Nephron (organoid): ENCODE results near the gene MBNL1.

ENCODE experiments used
- H3K27ac Mint-ChIP-seq, 3 experiments: 2 replicates each; pipeline ENCODE4 v1.8.0; 2020; ENCODE audit warnings: mixed read lengths in 3 of 3, mild to moderate bottlenecking in 2 of 3, moderate library complexity in 1 of 3
- H3K27me3 Mint-ChIP-seq: 2 replicates; pipeline ENCODE4 v1.8.0; 2021; ENCODE audit warnings: low read depth, mild to moderate bottlenecking, moderate library complexity, mixed read lengths
- H3K36me3 Mint-ChIP-seq: 2 replicates; pipeline ENCODE4 v1.8.0; 2020; ENCODE audit warnings: low read depth, mixed read lengths
- H3K4me1 Mint-ChIP-seq: 2 replicates; pipeline ENCODE4 v1.8.0; 2020; ENCODE audit warnings: mixed read lengths
- H3K4me3 Mint-ChIP-seq, 3 experiments: 2 replicates each; pipeline ENCODE4 v1.8.0; 2020; ENCODE audit warnings: mild to moderate bottlenecking in 3 of 3, mixed read lengths in 3 of 3, moderate library complexity in 2 of 3
- H3K9me3 Mint-ChIP-seq: 2 replicates; pipeline ENCODE4 v1.8.0; 2020; ENCODE audit warnings: mixed read lengths
- TF ChIP-seq, protein P1 (sequence below), 3 experiments: fragments of 200-600 bp; sonication (generic); IDR thresholded peaks; one replicate each; pipeline ENCODE4 v1.5.0; 2021; ENCODE audit warnings: antibody characterized with exemption in 3 of 3; ENCODE audit not compliant: unreplicated experiment in 3 of 3

MBNL1 gene

DNA sequence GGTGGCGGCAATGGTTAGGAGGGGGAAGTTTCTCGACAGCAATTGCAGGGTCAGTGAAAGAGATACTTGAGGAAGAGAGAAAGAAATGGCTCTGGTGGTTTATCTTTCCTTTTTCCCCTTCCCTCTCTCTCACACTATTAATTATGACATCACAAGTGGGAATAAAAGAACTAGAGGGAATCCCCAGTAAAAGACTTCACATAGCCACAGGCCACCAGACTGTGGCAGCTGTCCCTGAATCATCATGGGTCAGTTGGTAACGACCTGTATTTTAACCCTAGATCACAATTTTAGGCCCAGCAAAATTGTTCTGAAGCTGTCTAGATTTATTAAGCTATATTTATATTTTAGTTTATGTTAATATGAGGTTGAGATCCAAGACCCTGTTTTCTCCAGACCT lies 40.3 kb downstream of the MBNL1 start:
- Mint-ChIP-seq H3K4me3 (no peak overlapping the region), H3K4me1 (peaks cover 33% of the 10 kb centered on the region), H3K27me3 (no peaks in the 10 kb centered on the region), H3K27ac (peak overlapping the region; percentile 36 to 91 (median 51)), H3K36me3 (peaks cover 6% of the 10 kb centered on the region), H3K9me3 (no peaks in the 10 kb centered on the region)
- TF ChIP-seq, protein P1, sequence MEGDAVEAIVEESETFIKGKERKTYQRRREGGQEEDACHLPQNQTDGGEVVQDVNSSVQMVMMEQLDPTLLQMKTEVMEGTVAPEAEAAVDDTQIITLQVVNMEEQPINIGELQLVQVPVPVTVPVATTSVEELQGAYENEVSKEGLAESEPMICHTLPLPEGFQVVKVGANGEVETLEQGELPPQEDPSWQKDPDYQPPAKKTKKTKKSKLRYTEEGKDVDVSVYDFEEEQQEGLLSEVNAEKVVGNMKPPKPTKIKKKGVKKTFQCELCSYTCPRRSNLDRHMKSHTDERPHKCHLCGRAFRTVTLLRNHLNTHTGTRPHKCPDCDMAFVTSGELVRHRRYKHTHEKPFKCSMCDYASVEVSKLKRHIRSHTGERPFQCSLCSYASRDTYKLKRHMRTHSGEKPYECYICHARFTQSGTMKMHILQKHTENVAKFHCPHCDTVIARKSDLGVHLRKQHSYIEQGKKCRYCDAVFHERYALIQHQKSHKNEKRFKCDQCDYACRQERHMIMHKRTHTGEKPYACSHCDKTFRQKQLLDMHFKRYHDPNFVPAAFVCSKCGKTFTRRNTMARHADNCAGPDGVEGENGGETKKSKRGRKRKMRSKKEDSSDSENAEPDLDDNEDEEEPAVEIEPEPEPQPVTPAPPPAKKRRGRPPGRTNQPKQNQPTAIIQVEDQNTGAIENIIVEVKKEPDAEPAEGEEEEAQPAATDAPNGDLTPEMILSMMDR (IDR thresholded peaks at IDR 0.05; ENCODE audit: unreplicated experiment in 3 of 3) = no peak

DNA sequence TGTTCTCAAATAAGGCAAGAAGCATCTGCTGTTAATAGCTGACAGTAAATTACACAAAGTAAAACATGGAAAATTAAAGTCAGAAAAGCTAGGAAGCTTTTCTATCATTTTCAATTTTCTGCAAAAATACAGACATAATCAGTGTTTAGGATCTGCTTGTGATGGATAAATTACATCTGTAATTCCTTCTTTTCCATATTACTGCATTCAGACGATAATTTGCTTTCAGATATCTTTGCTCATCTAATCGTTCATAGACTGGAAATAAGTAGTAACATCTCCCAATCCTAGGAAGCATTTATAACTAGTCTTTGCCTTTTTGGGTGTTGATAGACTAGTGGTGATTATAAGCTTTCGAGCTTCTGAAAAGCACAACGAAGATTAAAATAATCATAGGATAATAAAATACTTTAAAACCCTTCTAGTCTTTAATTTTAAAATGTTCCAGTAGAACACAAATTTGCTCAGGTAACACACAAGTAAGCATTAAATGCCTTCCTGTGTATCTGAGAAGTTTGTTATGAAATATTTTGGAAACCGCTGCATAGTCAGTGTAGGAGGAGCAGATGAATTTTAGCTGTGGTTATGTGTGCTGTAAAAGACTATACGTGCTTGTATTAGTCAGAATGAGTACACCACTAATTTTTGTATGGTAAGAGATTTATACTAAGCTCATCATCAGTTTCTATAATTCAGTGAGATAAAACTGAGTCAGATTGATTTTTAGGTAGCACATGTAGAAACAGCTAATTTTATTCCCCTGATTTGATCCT lies 41.0 kb downstream of the MBNL1 start:
- Mint-ChIP-seq H3K27ac (peak overlapping the region; percentile 1 to 91 (median 36)), H3K4me1 (peaks cover 27% of the 10 kb centered on the region), H3K27me3 (no peaks in the 10 kb centered on the region), H3K4me3 (no peak overlapping the region), H3K9me3 (no peaks in the 10 kb centered on the region), H3K36me3 (peaks cover 7% of the 10 kb centered on the region)
- TF ChIP-seq, protein P1 (IDR thresholded peaks at IDR 0.05; ENCODE audit: unreplicated experiment in 3 of 3) = no peak

DNA sequence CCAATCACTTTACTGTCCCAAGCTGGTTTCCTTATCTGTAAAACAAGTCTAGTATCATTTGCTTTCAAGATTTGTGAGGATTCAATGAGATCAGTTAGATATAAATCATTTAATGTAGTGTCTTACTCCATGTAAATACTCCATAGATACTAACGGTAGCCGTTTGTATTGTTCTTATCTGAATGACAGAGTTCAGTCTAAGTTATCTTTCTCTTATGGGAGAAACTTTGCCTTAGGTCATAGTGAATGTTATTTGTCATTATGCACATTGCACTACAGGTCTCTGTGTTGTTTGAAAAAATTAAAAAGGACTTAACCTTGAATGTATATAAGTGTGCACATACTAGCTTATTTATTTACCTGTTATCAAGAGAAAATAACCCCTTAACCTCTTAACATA lies 44.7 kb downstream of the MBNL1 start:
- H3K9me3 Mint-ChIP-seq = no peaks in the 10 kb centered on the region
- H3K4me1 Mint-ChIP-seq = peaks cover 14% of the 10 kb centered on the region
- no peak overlapping the region for H3K4me3 Mint-ChIP-seq
- TF ChIP-seq, protein P1 (IDR thresholded peaks at IDR 0.05; ENCODE audit: unreplicated experiment in 3 of 3) = no peak
- no peaks in the 10 kb centered on the region for H3K27me3 Mint-ChIP-seq
- peaks cover 13% of the 10 kb centered on the region for H3K36me3 Mint-ChIP-seq
- H3K27ac Mint-ChIP-seq = no peak overlapping the region

DNA sequence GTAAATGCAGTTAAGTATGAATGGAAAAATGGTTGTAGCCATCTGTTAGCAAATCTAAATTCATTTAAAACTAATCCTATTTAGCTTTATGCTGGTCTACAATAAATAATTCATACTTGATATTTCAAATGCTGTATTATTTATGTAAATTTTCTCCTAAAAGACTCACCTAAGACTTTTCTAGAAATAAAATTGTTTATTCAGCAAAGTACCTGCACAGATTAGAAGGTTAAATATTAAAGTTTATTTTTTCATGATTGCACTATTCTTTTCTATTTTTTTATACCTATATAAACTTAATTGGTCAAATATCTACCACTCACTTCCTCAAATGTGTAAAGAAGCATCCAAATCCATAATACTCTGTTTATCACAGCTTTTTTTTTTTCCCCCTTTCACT lies 45.2 kb downstream of the MBNL1 start:
- TF ChIP-seq, protein P1 (IDR thresholded peaks at IDR 0.05; ENCODE audit: unreplicated experiment in 3 of 3) = no peak
- peaks cover 9% of the 10 kb centered on the region for H3K4me1 Mint-ChIP-seq
- H3K9me3 Mint-ChIP-seq = no peaks in the 10 kb centered on the region
- H3K27me3 Mint-ChIP-seq = no peaks in the 10 kb centered on the region
- peaks cover 13% of the 10 kb centered on the region for H3K36me3 Mint-ChIP-seq
- no peak overlapping the region for H3K4me3 Mint-ChIP-seq
- no peak overlapping the region for H3K27ac Mint-ChIP-seq

DNA sequence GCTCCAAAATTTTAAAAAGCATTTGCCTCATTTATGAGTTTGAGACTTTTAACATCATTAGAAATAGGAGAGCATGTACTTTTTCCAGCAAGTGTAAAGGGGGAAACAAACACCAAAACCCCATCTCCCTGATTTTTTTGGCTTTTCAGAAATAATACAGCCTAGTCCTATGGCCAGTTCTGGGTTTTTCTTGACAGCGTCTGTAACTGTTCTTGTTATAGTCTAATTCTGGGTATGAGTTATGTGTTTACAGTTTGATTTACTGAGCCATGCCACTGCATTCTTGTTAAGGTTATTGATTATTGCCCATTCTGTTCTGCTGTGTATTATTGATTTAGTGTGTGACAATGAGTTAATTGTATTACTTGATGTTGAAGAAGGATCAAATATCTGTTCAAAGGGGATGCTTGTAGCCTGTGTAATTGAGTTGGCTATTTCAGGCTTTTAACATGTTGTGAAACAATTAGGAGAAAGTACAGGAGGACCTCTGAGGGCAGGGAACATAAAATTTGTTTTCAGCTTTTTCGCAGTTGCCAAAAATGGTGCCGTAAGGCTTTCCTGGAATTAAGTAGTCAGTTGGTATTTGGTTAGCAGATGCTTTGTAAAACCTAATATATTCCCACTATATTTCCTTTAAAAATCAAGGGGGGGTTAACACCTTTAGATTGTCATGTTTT lies 46.1 kb downstream of the MBNL1 start:
- Mint-ChIP-seq H3K36me3 (peaks cover 13% of the 10 kb centered on the region), H3K4me3 (no peak overlapping the region), H3K27ac (no peak overlapping the region), H3K4me1 (peaks cover 3% of the 10 kb centered on the region), H3K27me3 (no peaks in the 10 kb centered on the region), H3K9me3 (no peaks in the 10 kb centered on the region)
- TF ChIP-seq, protein P1 (IDR thresholded peaks at IDR 0.05; ENCODE audit: unreplicated experiment in 3 of 3) = no peak
